Measurements from ENCODE around the gene ALDH3B1.

ALDH3B1 gene

DNA sequence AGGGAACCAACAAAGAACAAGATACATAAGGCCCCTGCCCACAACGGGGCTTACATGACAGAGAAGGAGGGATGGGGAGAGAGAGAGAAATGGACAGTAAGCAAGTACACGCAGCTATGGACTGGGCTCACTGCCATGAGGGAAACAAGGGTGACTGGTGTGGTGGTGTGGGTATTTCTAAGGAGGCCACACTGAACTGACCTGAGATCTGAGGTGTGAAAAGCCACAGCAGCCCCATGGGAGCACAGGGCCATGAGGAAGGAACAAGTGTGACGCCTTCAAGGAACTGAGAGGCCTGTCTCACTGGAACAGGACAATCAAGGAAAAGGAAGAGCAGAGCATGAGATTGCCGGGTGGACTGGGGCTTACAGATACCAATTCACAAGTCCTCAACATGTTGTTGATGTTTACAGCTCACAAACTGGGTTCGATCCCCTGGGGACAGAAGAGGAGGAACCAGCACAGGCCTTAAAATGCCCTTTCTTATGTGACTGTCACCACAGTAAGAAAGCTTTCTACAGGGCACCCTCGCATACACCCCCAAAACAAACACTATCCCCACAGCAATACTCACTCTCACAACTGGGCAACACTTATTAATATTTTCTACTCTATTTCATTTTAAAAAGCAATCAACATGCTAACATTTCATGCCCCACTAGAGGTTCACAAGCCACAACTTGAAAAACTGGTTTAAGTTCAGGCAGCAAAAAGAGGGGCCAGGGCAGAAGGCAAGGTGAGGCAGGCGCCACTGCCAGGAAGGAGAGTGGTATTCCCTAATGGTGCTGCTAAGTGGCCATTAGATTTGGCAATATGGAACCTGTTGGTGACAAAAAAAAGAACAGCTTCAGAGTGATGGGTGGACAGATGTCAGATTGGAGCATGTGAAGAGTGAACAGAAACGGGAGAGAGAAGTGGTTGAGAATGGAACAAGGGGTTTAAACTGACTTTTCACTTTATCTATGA is 67.8 kb downstream of the ALDH3B1 start:
- peak; percentile 37 for DNase-seq (ENCODE audit: low spot score)
- in situ Hi-C loops (cut with MboI; ENCODE audit: low sequenced_read_pairs, unreplicated experiment) = no loop called here
- TF ChIP-seq CTCF (IDR thresholded peaks at IDR 0.05; ENCODE audit: borderline replicate concordance, control extremely low read depth, extremely low read depth, insufficient read depth, missing control alignments) = no peak
